ENCODE data around the gene C17orf50.

- TF ChIP-seq CTCF (IDR thresholded peaks at IDR 0.05; ENCODE audit: low read depth, low read length, poor library complexity, severe bottlenecking) (no peak), EZH2phosphoT487 (IDR thresholded peaks at IDR 0.05; ENCODE audit: borderline replicate concordance, low read length) (no peak)
Observed at GRCh38 chr17:35809855-35810461, 49.3 kb downstream of the C17orf50 start.

Measured in DOHH2 (cell line).